ENCODE measurements around the gene NMNAT3.

Gene NMNAT3

DNA sequence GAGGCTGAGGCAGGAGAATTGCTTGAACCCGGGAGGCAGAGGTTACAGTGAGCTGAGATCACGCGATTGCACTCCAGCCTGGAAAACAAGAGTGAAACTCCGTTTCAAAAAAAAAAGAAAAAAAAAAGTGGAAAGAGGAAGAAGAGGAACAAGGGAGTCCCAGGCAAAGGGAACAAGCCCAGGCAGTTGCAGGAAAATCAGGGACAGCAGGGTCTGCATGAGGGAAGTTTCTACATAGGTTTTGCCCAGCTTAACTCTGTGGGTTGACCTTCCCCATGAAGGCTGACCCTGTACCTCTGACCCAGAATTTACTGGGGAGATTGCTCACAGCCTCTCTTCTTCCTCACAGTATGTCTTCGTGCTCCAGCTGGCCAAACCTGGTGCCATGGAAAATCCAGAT, 150.5 kb downstream of the NMNAT3 start:
- Histone ChIP-seq H3K9me3 (ENCODE audit: control insufficient read depth, low read length) (no peaks in the 10 kb centered on the region), H3K4me1 (no peaks in the 10 kb centered on the region), H3K4me2 (ENCODE audit: low read length) (no peak overlapping the region), H3K36me3 (ENCODE audit: control insufficient read depth, insufficient read depth, low read length) (no peaks in the 10 kb centered on the region), H3K4me3 (ENCODE audit: low read depth, low read length) (no peak overlapping the region), H3K27ac (no peak overlapping the region), H3K79me2 (peaks cover 6% of the 10 kb centered on the region), H3K9ac (no peak overlapping the region), H2AFZ (no peak overlapping the region), H3K27me3 (ENCODE audit: control insufficient read depth, insufficient read depth, low read length) (no peaks in the 10 kb centered on the region)
- TF ChIP-seq, protein P1, sequence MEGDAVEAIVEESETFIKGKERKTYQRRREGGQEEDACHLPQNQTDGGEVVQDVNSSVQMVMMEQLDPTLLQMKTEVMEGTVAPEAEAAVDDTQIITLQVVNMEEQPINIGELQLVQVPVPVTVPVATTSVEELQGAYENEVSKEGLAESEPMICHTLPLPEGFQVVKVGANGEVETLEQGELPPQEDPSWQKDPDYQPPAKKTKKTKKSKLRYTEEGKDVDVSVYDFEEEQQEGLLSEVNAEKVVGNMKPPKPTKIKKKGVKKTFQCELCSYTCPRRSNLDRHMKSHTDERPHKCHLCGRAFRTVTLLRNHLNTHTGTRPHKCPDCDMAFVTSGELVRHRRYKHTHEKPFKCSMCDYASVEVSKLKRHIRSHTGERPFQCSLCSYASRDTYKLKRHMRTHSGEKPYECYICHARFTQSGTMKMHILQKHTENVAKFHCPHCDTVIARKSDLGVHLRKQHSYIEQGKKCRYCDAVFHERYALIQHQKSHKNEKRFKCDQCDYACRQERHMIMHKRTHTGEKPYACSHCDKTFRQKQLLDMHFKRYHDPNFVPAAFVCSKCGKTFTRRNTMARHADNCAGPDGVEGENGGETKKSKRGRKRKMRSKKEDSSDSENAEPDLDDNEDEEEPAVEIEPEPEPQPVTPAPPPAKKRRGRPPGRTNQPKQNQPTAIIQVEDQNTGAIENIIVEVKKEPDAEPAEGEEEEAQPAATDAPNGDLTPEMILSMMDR (IDR thresholded peaks at IDR 0.05): no peak

DNA sequence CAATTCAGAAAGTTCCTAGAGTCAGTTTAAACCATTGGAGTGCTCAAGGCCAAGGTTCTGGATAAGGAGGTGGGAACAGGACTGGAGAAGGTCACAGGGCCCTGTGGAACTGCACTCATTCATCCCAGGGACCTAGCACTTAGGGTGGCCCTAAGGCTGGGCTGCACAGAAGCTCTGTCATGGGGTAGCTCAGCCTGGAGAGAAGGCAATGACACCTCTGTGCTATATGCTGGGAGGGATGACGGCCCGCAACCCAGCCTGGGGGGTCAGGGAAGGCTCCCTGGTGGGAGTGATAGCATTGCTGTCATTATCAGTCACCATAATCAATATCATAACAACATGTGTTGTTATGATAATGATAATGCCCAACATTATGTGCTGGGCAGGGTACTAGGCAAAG, 151.6 kb downstream of the NMNAT3 start:
- H3K9me3 ChIP-seq (ENCODE audit: control insufficient read depth, low read length): no peaks in the 10 kb centered on the region
- no peak overlapping the region for H2AFZ ChIP-seq
- H3K27me3 ChIP-seq (ENCODE audit: control insufficient read depth, insufficient read depth, low read length): no peaks in the 10 kb centered on the region
- H3K4me2 ChIP-seq (ENCODE audit: low read length): no peak overlapping the region
- H3K9ac ChIP-seq: no peak overlapping the region
- peaks cover 6% of the 10 kb centered on the region for H3K79me2 ChIP-seq
- H3K4me1 ChIP-seq: no peaks in the 10 kb centered on the region
- TF ChIP-seq, protein P1 (IDR thresholded peaks at IDR 0.05): no peak
- no peak overlapping the region for H3K4me3 ChIP-seq (ENCODE audit: low read depth, low read length)
- H3K27ac ChIP-seq: no peak overlapping the region
- no peaks in the 10 kb centered on the region for H3K36me3 ChIP-seq (ENCODE audit: control insufficient read depth, insufficient read depth, low read length)

DNA sequence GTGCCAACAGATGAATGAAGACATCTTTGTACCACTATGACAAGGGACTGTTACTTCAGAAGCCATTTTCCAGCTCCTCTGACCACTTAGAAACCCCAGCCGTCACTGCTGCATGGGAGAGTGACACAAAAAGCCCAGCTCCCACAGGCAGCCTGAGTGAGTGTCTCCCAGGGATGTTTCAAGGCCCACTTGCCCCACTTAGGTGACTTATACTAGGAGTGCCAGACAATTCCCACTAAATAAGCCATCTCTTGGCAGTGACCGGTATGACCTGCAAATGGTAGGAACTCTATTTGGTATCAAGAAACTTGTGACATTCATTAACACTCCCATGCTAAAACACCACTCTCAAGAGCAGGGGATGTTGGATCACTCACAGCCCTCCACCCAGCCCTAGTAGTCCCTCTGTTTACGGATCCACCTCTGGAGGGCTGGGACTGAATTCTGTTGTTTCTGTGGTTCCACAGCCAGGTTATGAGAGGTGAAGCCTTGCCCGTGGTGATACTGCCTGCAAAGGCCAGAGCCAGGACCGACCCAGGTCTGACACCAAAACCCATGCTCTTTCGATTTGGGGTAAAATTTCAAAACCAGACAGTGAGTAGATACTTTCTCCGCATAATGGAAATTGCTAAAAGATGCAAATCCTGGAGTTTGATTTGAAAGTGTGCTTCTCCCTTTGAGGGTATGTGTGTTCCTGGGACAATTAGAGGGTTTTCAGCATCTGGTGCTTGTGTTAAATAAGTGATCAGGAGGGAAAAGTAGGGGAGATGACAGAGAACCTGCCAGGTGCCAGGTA, 152.7 kb downstream of the NMNAT3 start:
- no peaks in the 10 kb centered on the region for H3K9me3 ChIP-seq (ENCODE audit: control insufficient read depth, low read length)
- no peak overlapping the region for H3K4me2 ChIP-seq (ENCODE audit: low read length)
- peaks cover 2% of the 10 kb centered on the region for H3K79me2 ChIP-seq
- H3K36me3 ChIP-seq (ENCODE audit: control insufficient read depth, insufficient read depth, low read length): no peaks in the 10 kb centered on the region
- H3K9ac ChIP-seq: no peak overlapping the region
- no peaks in the 10 kb centered on the region for H3K27me3 ChIP-seq (ENCODE audit: control insufficient read depth, insufficient read depth, low read length)
- no peak overlapping the region for H2AFZ ChIP-seq
- TF ChIP-seq, protein P1 (IDR thresholded peaks at IDR 0.05): no peak
- no peaks in the 10 kb centered on the region for H3K4me1 ChIP-seq
- H3K4me3 ChIP-seq (ENCODE audit: low read depth, low read length): no peak overlapping the region
- H3K27ac ChIP-seq: no peak overlapping the region

DNA sequence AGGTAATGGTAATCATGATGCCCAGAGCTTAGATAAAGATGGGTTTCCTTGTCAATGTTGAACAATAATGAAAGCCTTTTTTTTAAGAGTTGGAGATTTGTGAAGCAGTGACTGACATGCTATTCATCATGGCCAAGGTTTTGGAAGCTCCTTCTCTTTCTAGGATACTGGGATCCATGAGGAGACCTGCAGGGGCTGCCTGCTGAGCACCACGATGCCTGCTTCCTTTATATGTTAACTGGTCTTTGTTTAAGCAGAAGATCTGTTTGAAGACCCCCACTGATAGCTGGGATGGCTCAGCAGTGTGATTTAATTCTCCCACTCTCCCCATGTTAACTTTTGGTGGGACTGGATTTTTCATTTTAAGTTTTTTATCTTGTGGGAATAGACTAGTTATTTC, 154.1 kb downstream of the NMNAT3 start:
- Histone ChIP-seq H3K27me3 (ENCODE audit: control insufficient read depth, insufficient read depth, low read length) (no peaks in the 10 kb centered on the region), H3K4me2 (ENCODE audit: low read length) (no peak overlapping the region), H3K27ac (no peak overlapping the region), H3K9me3 (ENCODE audit: control insufficient read depth, low read length) (no peaks in the 10 kb centered on the region), H3K4me3 (ENCODE audit: low read depth, low read length) (no peak overlapping the region), H3K36me3 (ENCODE audit: control insufficient read depth, insufficient read depth, low read length) (no peaks in the 10 kb centered on the region), H3K79me2 (no peaks in the 10 kb centered on the region), H3K9ac (no peak overlapping the region), H3K4me1 (no peaks in the 10 kb centered on the region), H2AFZ (no peak overlapping the region)
- TF ChIP-seq, protein P1 (IDR thresholded peaks at IDR 0.05): no peak

- Histone ChIP-seq H3K79me2 (no peaks in the 10 kb centered on the region), H3K36me3 (ENCODE audit: control insufficient read depth, insufficient read depth, low read length) (no peaks in the 10 kb centered on the region), H3K9ac (no peak overlapping the region), H3K27ac (no peak overlapping the region), H2AFZ (no peak overlapping the region), H3K9me3 (ENCODE audit: control insufficient read depth, low read length) (no peaks in the 10 kb centered on the region), H3K4me3 (ENCODE audit: low read depth, low read length) (no peak overlapping the region), H3K4me2 (ENCODE audit: low read length) (no peak overlapping the region), H3K4me1 (no peaks in the 10 kb centered on the region), H3K27me3 (ENCODE audit: control insufficient read depth, insufficient read depth, low read length) (no peaks in the 10 kb centered on the region)
- TF ChIP-seq, protein P1 (IDR thresholded peaks at IDR 0.05): no peak
Measured at GRCh38 chr3:139523166-139523565, 154.6 kb downstream of the NMNAT3 start.
